DOHH2 (cell line): ENCODE data around the gene FAM50A.

Experiments used
- H3F3A ChIP-seq: fragments of 200-600 bp; sonication (generic), shearing (Covaris generic); 2 replicates; pipeline ENCODE4 v1.6.0; 2016; ENCODE audit warnings: antibody characterized with exemption, mild to moderate bottlenecking; ENCODE audit not compliant: control insufficient read depth, insufficient read depth
- H3K27ac ChIP-seq: fragments of 200-600 bp; sonication (generic); 2 replicates; pipeline ENCODE4 v1.5.1; 2014; ENCODE audit warnings: low read depth, mild to moderate bottlenecking, low read length, moderate library complexity
- H3K27me3 ChIP-seq: fragments of 200-600 bp; sonication (generic); 2 replicates; pipeline ENCODE4 v1.6.1; 2014; ENCODE audit warnings: mild to moderate bottlenecking, low read length, mixed read lengths; ENCODE audit not compliant: control insufficient read depth
- H3K36me3 ChIP-seq: fragments of 200-600 bp; sonication (generic); 2 replicates; pipeline ENCODE4 v1.6.1; 2014; ENCODE audit warnings: mild to moderate bottlenecking, low read length, moderate library complexity, mixed read lengths; ENCODE audit not compliant: control insufficient read depth
- H3K4me1 ChIP-seq: fragments of 200-600 bp; sonication (generic); 2 replicates; pipeline ENCODE4 v1.6.1; 2014; ENCODE audit warnings: mild to moderate bottlenecking, low read length, mixed read lengths; ENCODE audit not compliant: control insufficient read depth
- H3K4me2 ChIP-seq: fragments of 200-600 bp; sonication (generic); 2 replicates; pipeline ENCODE4 v1.6.0; 2014; ENCODE audit warnings: mild to moderate bottlenecking, low read length, moderate library complexity
- H3K4me3 ChIP-seq: fragments of 200-600 bp; sonication (generic); 2 replicates; pipeline ENCODE4 v1.5.1; 2014; ENCODE audit warnings: mild to moderate bottlenecking, low read length, mixed read lengths
- H3K79me2 ChIP-seq: fragments of 200-600 bp; sonication (generic); 2 replicates; pipeline ENCODE4 v1.6.1; 2014; ENCODE audit warnings: mild to moderate bottlenecking, low read length, mixed read lengths; ENCODE audit not compliant: control insufficient read depth
- H3K9me2 ChIP-seq: fragments of 200-600 bp; sonication (generic); replicated peaks from 2 replicates; pipeline ENCODE4 v1.6.1; 2014; ENCODE audit warnings: mild to moderate bottlenecking, low read length, mixed read lengths; ENCODE audit not compliant: control insufficient read depth
- H3K9me3 ChIP-seq: fragments of 200-600 bp; sonication (generic); 2 replicates; pipeline ENCODE4 v1.6.1; 2014; ENCODE audit warnings: antibody characterized with exemption, low read length, mixed read lengths; ENCODE audit not compliant: control insufficient read depth, insufficient read depth
- H4K20me1 ChIP-seq: fragments of 200-600 bp; sonication (generic); 2 replicates; pipeline ENCODE4 v1.6.0; 2014; ENCODE audit warnings: low read depth, mild to moderate bottlenecking, antibody characterized with exemption, low read length, moderate library complexity; ENCODE audit not compliant: control insufficient read depth, insufficient read depth
- EZH2phosphoT487 ChIP-seq: fragments of 200-600 bp; sonication (generic); IDR thresholded peaks from 2 replicates; pipeline ENCODE4 v1.6.1; 2017; ENCODE audit warnings: borderline replicate concordance, mild to moderate bottlenecking, antibody characterized with exemption, low read length, moderate library complexity, mixed read lengths
- TF ChIP-seq, protein P1 (sequence below): fragments of 200-600 bp; sonication (generic); IDR thresholded peaks from one replicate; pipeline ENCODE4 v1.5.1; 2014; ENCODE audit warnings: antibody characterized with exemption, mild to moderate bottlenecking, low read depth, low read length; ENCODE audit not compliant: poor library complexity, severe bottlenecking

Gene FAM50A

GRCh38 chrX:154462396-154462795 is 18.5 kb downstream of the FAM50A start:
- Histone ChIP-seq H3K9me3 (no peaks in the 10 kb centered on the region), H3F3A (no peaks in the 10 kb centered on the region)

DNA sequence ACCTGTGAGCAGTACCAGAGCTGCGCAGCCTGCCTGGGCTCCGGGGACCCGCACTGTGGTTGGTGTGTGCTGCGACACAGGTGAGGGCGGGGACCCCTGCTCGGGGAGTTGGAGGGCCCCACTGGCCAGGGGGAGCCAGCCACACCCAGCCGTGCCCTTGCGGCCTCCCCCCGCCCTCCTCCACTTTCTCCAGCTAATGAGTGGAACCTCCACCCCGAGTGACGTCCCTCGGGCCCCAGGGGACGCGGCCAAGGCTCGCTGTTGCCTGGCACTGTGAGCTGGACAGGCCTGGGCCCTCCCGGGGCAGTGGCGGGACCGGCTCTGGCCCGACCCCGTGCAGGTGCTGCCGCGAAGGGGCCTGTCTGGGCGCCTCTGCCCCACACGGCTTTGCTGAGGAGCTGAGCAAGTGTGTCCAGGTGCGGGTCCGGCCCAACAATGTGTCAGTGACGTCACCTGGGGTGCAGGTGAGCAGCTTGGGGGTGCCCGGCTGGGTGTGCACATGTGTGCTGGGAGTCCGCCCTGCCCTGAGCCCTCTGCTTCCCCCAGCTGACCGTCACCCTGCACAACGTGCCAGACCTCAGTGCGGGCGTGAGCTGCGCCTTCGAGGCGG is 19.8 kb downstream of the FAM50A start:
- no peak overlapping the region for H3K4me3 ChIP-seq
- no peak for TF ChIP-seq EZH2phosphoT487
- TF ChIP-seq, protein P1, sequence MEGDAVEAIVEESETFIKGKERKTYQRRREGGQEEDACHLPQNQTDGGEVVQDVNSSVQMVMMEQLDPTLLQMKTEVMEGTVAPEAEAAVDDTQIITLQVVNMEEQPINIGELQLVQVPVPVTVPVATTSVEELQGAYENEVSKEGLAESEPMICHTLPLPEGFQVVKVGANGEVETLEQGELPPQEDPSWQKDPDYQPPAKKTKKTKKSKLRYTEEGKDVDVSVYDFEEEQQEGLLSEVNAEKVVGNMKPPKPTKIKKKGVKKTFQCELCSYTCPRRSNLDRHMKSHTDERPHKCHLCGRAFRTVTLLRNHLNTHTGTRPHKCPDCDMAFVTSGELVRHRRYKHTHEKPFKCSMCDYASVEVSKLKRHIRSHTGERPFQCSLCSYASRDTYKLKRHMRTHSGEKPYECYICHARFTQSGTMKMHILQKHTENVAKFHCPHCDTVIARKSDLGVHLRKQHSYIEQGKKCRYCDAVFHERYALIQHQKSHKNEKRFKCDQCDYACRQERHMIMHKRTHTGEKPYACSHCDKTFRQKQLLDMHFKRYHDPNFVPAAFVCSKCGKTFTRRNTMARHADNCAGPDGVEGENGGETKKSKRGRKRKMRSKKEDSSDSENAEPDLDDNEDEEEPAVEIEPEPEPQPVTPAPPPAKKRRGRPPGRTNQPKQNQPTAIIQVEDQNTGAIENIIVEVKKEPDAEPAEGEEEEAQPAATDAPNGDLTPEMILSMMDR = no peak

More at GRCh38 chrX:154462396-154462795, 18.5 kb downstream of the FAM50A start:
- Histone ChIP-seq H3K4me2 (no peak overlapping the region), H3K79me2 (peaks cover 14% of the 10 kb centered on the region), H3K36me3 (no peaks in the 10 kb centered on the region), H4K20me1 (no peaks in the 10 kb centered on the region), H3K4me3 (no peak overlapping the region), H3K27me3 (no peaks in the 10 kb centered on the region), H3K9me2 (no peaks in the 10 kb centered on the region), H3K4me1 (peaks cover 8% of the 10 kb centered on the region), H3K27ac (no peak overlapping the region)
- TF ChIP-seq, protein P1 = no peak
- no peak for TF ChIP-seq EZH2phosphoT487

GRCh38 chrX:154464806-154465365 is 20.9 kb downstream of the FAM50A start:
- Histone ChIP-seq H3K27ac (no peak overlapping the region), H3K4me1 (no peaks in the 10 kb centered on the region), H3K9me2 (no peaks in the 10 kb centered on the region), H3K4me2 (no peak overlapping the region), H3K79me2 (no peaks in the 10 kb centered on the region; the same call in 1 of the 2 replicates), H3F3A (no peaks in the 10 kb centered on the region), H3K9me3 (no peaks in the 10 kb centered on the region), H3K4me3 (no peak overlapping the region), H3K36me3 (no peaks in the 10 kb centered on the region; the same call in 1 of the 2 replicates), H3K27me3 (no peaks in the 10 kb centered on the region), H4K20me1 (no peaks in the 10 kb centered on the region)
- TF ChIP-seq, protein P1 = no peak
- TF ChIP-seq EZH2phosphoT487 = no peak

More for the DNA sequence above, 19.8 kb downstream of the FAM50A start:
- no peaks in the 10 kb centered on the region for H4K20me1 ChIP-seq
- H3K4me1 ChIP-seq = peaks cover 7% of the 10 kb centered on the region
- H3K79me2 ChIP-seq = peaks cover 10% of the 10 kb centered on the region
- no peaks in the 10 kb centered on the region for H3K27me3 ChIP-seq
- no peaks in the 10 kb centered on the region for H3F3A ChIP-seq
- no peaks in the 10 kb centered on the region for H3K9me2 ChIP-seq
- no peaks in the 10 kb centered on the region; the same call in 1 of the 2 replicates for H3K36me3 ChIP-seq
- no peak overlapping the region for H3K27ac ChIP-seq
- no peak overlapping the region for H3K4me2 ChIP-seq
- H3K9me3 ChIP-seq = no peaks in the 10 kb centered on the region
